Smooth muscle cell of the brain vasculature (primary cell): ENCODE data around the gene RUFY2.
"Not testable (repeated sequence)": the region's sequence is repeated elsewhere in the genome, so short reads cannot be mapped to it uniquely, and the experiment has no call there.

ENCODE experiments used
- DNase-seq: peaks from one replicate; pipeline ENCODE4 v3.0.0-alpha.2; 2012; ENCODE audit warnings: low read depth, low spot score

Gene RUFY2

GRCh38 chr10:68406815-68407548, at the start of gene RUFY2:
TSS of gene RUFY2 (minus strand) at chr10:68407277. CDS start at chr10:68407189, 88 bp downstream.
- peak; percentile 54 for DNase-seq

GRCh38 chr10:68449698-68450097, 42.6 kb upstream of the RUFY2 start:
- DNase-seq = not testable (repeated sequence)

- DNase-seq = no peak
Measured at GRCh38 chr10:68446179-68446578, 39.1 kb upstream of the RUFY2 start.

- no peak for DNase-seq
Measured at GRCh38 chr10:68442971-68443370, 35.9 kb upstream of the RUFY2 start.

GRCh38 chr10:68440898-68441297, 33.8 kb upstream of the RUFY2 start:
- DNase-seq = no peak

- no peak for DNase-seq
Measured at GRCh38 chr10:68435803-68436202, 28.7 kb upstream of the RUFY2 start.

- no peak for DNase-seq
Measured at GRCh38 chr10:68434657-68435056, 27.6 kb upstream of the RUFY2 start.

GRCh38 chr10:68428396-68429104, 21.5 kb upstream of the RUFY2 start:
- no peak for DNase-seq

- no peak for DNase-seq
Measured at GRCh38 chr10:68424454-68425014, 17.5 kb upstream of the RUFY2 start.

GRCh38 chr10:68423522-68423921, 16.4 kb upstream of the RUFY2 start:
- DNase-seq = no peak

GRCh38 chr10:68419376-68419775, 12.3 kb upstream of the RUFY2 start:
- no peak for DNase-seq

GRCh38 chr10:68408898-68409518, 1.9 kb upstream of the RUFY2 start:
- DNase-seq = no peak

GRCh38 chr10:68406111-68406814, 814 bp downstream of the RUFY2 start:
- peak; percentile 15 for DNase-seq

GRCh38 chr10:68403701-68404100, 3.4 kb downstream of the RUFY2 start:
- no peak for DNase-seq

- no peak for DNase-seq
Measured at GRCh38 chr10:68402276-68402675, 4.8 kb downstream of the RUFY2 start.

- DNase-seq = no peak
Measured at GRCh38 chr10:68397005-68397404, 10.1 kb downstream of the RUFY2 start.

GRCh38 chr10:68385740-68386139, 21.3 kb downstream of the RUFY2 start:
- DNase-seq = no peak

GRCh38 chr10:68371604-68372003, 35.5 kb downstream of the RUFY2 start:
- DNase-seq = no peak

- DNase-seq = no peak
Measured at GRCh38 chr10:68367121-68367520, 40.0 kb downstream of the RUFY2 start.

GRCh38 chr10:68366600-68366999, 40.5 kb downstream of the RUFY2 start:
- DNase-seq = no peak

- DNase-seq = no peak
Measured at GRCh38 chr10:68365611-68366010, 41.5 kb downstream of the RUFY2 start.
